RPMI8226 (cell line): ENCODE data around the gene GIPR.
"Not testable (repeated sequence)": the region's sequence is repeated elsewhere in the genome, so short reads cannot be mapped to it uniquely, and the experiment has no call there.

ENCODE experiments used
- DNase-seq: peaks from one replicate; pipeline ENCODE4 v3.0.0-alpha.2; 2015

The GIPR gene

DNA sequence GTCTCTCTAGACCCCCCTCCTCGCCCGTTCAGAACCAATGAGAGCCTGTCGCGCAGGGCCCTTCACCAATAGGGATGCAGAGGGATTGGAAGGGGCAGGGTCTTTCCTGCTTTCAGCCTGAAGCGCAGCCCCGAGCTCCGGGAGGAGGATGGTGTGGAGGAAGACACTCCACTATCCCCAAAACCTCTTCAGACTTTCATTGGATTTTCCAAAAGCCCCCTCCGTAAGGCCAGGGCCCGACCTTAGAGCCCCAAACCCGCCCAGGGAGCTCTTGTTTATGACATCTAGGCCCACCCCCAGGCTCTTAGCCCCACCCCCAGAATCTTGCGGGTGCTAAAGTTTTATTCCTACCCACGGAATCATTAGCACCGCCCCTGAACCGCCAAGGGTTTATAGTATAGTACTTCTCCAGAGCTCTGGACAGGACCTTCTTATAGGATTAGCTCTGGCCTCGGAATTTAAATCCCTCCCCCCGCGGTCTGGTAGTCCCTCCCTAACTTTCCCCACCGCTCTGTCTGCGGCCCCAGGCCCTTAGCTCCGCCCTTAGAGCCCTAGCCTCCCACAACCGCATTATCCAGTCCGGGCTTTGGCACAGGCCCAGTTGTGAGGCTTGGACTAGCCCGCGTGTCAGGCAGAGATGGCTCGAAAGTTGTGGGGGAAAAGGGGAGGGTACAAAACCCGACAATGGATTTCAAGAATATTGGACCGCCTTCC, 22.2 kb upstream of the GIPR start:
- DNase-seq, result peak; percentile 92

DNA sequence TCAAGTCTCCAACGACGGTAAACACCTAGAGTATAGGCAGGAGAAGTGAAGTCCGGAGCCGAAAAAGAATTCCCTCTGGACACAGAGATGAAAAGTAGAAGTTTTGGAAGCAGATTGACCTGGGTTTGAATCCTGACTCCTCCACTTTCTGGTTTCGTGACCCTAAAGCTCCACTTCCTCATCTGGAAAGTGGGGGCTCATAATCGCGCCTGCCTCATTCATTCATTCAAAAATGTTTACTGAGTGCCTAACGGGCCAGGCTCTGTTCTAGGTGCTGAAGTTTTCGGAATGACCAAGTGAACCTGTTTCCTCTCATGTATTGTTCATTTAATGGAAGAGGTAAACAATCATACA, 21.7 kb upstream of the GIPR start:
- DNase-seq, result no peak

DNA sequence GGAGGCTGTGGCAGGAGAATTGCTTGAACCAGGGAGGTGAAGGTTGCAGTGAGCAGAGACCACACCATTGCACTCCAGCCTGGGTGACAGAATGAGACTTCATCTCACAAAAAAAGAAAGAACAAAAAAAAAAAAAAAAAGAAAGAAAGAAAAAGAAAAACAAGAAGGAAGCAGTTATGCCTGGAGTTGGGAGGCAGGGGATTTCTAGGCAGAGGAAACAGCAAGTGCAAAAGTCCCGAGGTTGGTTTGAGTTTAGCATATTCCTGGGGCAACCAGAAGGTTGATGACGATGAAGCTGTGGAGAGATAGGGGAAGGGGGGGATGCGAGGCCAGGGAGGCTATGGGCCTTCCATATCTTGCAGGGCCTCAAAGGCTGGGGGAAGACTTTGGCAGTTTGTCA, 17.3 kb upstream of the GIPR start:
- DNase-seq, result no peak

DNA sequence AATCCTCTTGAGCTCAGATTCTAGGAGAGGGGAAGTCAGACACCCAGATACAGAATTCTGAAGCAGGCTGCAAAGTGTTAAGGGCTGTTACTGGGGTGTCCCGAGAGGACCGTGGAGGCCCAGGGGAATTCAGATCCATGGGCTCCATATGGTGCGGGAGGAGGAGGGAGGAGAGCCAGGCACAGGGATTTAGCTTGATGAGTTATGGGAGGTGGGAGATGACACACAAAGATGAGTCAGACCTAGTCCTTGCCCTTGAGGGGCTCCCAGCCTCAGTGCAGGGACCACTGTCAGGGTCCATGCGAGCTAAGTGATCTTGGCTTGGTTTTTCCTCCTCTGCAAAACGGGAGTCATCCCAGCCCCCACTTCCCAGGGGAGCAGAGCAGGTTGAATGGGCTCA, 14.4 kb upstream of the GIPR start:
- no peak for DNase-seq

DNA sequence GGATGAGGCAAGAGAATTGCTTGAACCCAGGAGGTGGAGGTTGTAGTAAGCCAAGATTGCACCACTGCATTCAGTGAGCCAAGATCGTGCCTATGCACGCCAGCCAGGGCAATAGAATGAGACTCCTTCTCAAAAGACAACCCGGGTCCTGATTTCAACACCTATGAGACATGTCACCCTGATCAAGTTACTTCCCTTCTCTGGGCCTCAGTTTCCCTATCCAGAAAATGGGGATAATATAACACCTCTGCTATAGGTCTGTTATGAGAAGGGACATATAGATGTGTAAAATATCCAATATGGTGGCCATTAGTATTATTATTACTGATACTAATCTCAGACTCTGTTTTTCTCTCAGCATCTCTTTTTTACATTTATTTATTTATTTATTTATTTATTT, 12.9 kb upstream of the GIPR start:
- DNase-seq, result no peak

DNA sequence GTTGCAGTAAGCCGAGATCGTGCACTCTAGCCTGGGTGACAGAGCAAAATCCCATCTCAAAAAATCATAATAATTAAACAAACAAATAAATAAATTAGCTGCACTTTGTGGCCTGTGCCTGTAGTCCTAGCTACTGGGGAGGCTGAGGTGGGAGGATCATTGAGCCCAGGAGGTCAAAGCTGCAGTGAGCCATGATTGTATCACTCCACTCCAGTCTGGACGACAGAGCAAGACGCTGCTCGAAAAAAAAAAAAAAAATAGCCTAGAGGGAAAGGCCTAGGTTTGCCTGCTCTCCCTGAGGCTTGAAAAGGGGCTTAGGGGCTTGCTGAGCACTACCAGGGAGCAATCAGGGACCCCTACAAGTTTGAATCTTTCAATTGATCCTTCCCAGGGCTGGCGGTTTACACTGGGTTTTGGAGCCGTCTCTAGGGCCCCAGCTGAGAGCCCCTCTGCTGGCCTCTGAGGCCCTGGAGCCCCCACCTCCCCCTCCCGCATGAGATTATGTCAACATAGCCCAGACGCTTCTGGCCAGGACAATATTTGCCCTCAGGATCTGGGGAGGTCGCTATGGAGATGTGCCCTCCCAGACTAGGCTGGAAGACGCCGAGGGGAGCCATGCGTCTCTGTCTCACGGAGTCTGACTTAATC, 10.4 kb upstream of the GIPR start:
- no peak for DNase-seq

DNA sequence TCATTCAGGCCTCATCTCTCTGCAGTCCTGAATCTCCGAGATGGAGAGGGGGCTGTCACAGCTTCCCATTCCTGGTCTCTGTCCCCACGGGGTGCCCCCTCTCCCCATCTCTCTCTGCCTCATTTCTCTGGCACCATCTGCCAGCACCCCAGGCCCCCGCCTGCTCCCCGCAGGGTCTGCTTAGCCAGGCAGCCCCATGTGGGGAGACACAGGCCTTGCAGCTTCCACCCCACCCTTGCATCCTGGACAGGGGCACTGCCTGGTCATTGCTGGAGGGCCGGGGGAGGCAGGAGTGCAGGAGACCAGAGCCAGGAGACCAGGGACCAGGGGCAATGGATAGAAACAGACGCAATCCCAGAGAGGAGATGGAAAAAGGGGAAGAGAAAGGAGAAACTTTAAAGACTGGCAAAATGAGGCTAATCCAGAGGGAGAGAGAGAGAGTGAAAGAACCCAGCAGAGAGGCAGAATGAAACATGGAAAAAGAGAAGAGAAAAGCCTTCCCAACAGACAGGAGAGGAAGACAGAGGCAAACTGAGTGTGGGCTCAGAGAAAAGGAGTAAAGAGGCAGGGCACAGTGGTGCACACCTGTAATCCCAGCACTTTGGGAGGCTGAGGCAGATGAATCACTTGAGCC, 8.8 kb upstream of the GIPR start:
- DNase-seq, result no peak

DNA sequence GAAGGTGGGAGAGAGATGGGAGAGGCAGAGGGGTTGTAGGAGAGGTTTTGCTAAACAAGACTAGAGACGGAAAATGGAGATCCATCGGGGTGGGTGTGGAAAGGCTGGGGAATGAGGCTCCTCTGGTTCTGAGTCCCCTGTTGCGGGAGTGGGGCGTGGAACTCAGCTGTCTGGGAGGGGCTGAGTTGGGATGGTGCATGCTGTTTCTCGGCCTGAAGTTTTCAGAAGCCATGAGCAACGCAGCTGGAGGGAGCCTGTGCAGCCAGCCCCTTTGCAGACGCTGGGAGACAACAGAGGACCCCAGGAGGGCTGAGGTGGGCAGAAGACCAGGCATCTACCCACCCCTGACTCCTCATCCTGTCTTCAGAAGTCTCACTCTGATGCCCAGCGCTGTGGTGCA, 7.4 kb upstream of the GIPR start:
- no peak for DNase-seq

DNA sequence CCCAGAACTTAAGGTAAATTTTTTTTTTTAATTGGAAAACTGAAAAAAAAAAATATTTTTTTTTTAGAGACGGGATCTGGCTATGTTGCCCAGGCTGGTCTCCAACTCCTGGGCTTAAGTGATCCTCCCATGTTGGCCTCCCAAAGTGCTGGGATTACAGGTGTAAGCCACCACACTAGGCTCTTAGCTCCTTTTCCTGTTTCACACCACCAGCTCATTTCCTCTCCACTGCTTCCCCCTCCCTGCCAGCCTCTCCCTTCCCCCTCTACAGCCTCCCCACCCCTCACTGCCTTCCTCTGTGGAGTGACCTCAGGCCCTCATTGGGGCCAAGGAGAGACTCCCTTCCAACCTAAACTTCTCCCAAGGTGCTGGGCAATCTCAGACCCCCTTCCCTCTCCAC, 4.2 kb upstream of the GIPR start:
- no peak for DNase-seq

DNA sequence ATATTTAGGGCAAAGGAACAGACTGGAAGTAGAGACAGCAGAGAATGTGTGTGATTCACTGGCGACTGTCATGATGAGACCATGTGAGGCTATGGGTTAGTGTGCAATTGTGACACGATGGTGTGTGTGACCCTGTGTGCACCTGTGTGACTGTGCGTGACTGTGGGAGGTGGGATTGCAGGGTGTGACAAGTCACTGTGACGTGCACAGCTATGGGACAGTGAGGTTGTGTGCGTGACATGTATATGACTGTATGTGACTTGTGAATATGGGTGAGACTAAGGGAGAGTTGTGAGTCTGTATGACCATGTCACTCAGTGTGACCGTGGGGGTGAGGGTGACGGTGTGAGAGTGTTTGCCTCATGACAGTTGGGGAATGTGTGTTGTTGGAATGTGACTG, 3.4 kb upstream of the GIPR start:
- DNase-seq, result no peak

DNA sequence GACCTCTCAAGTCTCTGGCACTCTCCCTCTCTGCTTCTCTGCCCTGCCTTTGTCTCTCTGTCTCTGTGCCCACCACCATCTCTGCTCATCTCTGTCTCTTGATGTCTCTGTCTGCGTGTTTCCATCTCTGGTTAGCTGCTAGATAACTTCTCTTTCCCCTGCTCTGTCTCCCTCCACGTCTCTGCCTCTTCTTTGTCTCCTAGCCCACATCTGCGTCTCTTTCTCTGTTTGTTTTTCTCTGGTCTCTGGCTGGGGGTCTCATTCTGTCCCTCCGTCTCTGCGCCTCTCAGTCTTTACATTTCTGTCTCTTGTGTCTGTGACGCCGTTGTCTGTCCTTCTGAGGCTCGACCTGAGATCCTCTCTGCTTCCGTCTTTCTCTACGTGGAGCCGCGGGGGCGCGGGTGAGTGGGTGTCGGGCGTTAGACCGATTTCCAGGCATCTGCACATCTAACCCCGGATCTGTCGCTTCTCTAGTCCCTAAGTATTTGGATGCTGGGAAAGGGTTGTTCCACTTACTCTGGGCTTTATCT, 386 bp downstream of the GIPR start:
- DNase-seq, result no peak

DNA sequence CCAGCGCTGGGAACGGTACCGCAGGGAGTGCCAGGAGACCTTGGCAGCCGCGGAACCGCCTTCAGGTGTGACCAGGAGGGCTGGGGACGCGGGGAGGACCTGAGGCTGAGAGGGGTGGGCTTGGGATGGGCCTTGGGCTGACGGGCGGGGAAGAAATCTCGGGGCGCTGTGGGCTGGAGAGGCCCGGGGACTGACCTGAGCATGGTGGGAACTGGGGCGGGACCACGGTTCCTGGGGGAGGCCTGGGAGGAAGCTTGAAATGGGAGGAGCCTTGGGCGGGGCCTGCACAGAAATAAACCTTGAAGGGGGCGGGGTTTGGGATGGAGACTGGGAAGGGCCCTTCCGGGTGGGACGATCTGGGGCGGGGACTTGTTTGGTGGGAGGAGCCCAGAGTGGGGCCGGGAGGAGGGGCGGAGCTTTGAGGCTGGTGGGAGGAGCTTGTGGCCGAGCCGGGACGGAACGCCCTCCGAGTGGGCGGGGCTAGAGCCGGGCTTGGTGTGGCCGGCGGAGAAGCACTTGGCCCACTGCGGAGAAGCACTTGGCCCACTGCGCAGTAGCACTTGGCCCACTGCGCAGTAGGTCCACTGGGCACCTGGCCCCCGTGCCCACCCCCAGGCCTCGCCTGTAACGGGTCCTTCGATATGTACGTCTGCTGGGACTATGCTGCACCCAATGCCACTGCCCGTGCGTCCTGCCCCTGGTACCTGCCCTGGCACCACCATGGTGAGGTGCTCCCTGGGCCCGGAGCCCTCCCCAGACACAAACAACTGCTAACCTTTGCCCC, 2.8 kb downstream of the GIPR start:
- peak; percentile 47 for DNase-seq

DNA sequence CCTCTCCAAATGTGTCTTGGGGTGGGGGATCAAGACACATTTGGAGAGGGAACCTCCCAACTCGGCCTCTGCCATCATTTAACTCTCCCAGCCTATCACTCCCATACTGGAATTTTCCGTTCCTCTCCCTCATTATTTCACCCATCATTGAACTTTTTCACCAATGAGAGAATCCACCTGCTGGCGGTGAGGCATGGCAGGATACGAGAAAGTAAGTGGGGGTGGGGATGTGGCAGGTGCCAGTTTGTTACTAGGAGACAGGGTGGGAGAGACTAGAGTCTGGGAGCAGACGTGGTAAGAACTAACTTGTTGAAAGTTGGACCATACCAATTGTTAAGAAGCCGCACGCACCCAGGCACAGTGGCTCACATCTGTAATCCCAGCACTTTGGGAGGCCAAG, 6.9 kb downstream of the GIPR start:
- DNase-seq, result no peak

DNA sequence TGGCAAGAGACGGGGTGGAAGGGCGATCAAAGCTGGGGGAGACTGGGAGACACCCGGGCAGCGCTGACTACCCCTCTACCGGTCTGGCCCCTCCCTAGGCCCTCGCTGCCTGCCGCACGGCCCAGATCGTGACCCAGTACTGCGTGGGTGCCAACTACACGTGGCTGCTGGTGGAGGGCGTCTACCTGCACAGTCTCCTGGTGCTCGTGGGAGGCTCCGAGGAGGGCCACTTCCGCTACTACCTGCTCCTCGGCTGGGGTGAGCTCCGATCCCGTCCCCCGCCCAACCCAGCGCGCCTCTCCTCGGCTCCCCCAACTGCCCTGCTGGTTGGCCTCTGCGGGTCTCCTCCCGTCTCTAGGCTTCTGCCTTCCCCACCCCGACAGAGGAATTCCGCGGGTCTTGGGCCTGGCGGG, 8.8 kb downstream of the GIPR start:
- DNase-seq, result no peak

DNA sequence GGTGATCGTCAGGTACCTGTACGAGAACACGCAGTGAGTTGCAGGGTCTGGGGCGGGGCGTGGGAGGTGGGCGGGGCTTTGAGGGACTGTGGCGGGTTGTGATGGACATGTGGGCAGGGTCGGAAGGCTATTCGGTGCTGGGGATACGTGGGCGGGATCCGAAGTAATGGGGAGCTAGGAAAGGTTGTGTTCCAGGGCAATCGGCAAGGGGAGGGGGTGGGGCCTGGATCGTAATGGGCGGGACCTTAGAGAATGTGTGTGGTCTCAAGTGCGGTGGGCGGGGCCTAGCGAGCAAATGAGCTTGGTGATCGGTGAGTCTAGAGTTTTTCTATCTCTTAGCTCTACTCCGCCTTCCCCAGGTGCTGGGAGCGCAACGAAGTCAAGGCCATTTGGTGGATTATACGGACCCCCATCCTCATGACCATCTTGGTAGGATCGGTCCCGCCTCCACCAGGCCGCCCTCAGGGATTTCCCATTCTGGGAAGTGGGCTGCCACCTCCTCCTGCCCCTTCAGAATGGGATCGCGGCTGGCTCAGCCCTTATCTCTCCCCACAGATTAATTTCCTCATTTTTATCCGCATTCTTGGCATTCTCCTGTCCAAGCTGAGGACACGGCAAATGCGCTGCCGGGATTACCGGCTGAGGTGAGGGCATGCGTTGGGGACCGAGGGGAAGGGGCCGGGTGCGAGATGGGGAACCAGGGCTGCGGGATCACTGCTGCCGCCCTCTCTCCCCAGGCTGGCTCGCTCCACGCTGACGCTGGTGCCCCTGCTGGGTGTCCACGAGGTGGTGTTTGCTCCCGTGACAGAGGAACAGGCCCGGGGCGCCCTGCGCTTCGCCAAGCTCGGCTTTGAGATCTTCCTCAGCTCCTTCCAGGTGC, 9.6 kb downstream of the GIPR start:
- DNase-seq, result no peak

DNA sequence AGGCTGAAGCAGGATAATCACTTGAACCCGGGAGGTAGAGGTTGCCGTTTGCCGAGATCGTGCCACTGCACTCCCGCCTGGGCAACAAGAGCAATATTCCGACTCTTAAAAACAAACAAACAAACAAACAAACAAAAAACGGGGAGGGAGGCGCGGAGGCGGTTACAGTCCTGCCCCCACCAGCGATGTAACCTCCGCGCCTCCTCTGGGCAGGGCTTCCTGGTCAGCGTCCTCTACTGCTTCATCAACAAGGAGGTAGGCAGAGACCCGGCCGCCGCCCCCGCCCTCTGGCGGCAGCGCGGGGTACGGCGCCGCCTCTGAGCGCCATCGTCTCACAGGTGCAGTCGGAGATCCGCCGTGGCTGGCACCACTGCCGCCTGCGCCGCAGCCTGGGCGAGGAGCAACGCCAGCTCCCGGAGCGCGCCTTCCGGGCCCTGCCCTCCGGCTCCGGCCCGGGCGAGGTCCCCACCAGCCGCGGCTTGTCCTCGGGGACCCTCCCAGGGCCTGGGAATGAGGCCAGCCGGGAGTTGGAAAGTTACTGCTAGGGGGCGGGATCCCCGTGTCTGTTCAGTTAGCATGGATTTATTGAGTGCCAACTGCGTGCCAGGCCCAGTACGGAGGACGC, 13.5 kb downstream of the GIPR start:
- DNase-seq, result peak; percentile 84

DNA sequence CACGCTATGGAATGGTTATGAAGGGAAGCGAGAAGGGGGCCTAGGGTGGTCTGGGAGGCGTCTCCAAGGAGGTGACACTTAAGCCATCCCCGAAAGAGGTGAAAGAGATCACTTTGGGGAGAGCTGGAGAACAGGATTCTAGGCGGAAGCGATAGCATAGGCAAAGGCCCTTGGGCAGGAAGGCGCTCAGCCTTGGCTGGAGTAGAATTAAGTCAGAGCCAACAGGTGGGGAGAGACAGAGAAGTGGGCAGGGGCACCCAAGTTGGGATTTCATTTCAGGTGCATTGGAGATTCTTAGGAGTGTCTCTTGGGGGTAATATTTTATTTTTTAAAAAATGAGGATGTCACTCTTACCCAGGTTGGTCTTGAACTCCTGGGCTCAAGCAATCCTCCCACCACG, 14.1 kb downstream of the GIPR start:
- no peak for DNase-seq

DNA sequence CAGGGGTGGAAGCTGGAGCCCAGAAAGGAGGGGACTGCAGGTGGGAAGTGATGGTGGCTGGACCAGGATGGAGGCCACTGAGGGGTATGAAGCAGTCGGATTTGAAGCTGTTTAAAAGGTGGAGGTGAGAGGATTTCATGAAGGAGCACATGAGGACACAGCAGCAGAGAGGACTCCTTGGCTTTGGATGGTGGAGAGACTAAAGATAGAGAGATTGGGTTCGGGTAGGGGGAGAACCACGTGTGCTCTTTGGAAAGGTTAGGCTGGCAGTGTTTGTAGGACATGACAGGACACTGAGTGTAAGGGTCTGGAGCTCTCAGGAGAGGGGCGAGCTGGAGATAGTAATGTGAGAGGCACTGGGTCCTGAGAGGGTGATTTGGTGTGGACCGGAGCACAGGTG, 14.9 kb downstream of the GIPR start:
- no peak for DNase-seq

DNA sequence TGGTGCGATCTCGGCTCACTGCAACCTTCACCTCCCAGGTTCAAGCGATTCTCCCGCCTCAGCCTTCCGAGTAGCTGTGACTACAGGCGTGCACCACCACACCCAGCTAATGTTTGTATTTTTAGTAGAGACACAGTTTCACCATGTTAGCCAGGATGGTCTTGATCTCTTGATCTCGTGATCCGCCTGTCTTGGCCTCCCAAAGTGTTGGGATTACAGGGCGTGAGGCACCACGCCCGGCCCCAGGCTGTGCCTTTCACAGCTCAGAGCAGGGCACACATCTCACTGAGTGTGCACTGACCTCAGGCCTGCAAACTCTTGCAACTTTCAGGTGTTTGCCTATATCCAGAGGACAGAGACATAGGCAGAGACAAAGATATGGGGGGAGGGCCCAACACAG, 17.0 kb downstream of the GIPR start:
- DNase-seq, result not testable (repeated sequence)

DNA sequence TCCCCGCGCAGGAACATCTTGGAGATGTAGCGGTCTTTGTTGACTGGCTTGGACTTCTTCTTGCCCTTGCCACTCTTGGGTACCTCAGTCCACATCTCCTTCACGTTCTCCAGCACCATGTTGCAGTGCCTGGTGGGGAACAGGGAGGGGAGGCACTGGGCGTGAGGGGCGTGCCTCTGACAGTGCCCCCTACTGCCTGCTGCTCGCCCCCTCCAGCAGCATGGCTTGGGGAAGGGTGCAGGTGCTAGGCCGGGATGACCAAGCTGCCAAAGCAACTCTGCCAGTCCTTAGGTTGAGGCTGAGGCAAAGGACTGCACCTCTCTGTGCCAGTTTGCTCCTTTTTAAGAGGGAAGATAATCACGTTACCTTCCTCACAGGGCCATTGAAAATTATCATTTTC, 19.6 kb downstream of the GIPR start:
- no peak for DNase-seq

DNA sequence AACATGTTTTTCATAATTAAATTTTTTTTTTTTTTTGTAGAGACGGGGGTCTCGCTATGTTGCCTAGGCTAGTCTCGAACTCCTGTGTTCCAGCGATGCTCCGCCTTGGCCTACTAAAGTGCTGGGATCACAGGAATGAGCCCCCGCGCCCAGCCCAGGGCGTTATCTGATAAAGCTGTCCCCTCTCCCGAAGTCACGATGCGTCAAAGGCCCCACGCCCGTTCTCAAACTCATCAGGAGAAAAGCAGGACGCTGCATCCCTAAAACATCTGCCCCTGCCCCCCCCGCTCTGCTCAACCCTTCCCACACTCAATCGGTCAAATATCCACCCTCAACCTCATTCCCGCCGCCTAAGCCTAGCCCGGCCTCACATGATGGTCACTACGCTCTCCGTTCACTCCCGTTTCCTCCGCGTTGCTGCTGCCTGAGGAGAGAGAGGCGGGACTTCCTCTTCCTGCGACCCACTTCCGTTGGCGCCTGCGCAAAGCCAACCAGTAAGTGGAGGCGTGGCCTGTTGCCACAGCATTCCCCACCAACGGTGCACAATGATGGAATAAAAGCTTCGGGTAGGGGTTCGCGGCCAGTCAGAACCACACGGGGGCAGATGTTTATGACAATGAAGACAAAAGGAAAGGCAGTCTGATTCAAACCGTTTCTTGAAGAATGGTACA, 23.6 kb downstream of the GIPR start, which contains the start of gene SNRPD2:
Gene SNRPD2, minus strand, starts transcription at position 438 of the 671 bp plus-strand sequence. Its CDS starts 65 bp downstream, at position 373.
- peak; percentile 93 for DNase-seq
